Hepatocyte (in vitro differentiated cells): ENCODE results near the gene PCDH9. TPM values are rescaled to one million over a fixed set of nuclear protein-coding genes. Genes with fewer than 3 reads are reported as not detected.

Experiments used
- DNase-seq: peaks from one replicate; pipeline ENCODE4 v3.0.0-alpha.2; 2016; ENCODE audit warnings: low spot score
- H2AFZ ChIP-seq: fragments of 200-600 bp; sonication (generic); 2 replicates; pipeline ENCODE4 v1.6.0; 2016; ENCODE audit warnings: antibody characterized with exemption, mild to moderate bottlenecking
- H3K27ac ChIP-seq: fragments of 200-600 bp; sonication (generic); 2 replicates; pipeline ENCODE4 v1.5.1; 2016; ENCODE audit warnings: mild to moderate bottlenecking
- H3K27me3 ChIP-seq: fragments of 200-600 bp; sonication (generic); 2 replicates; pipeline ENCODE4 v1.6.1; 2016
- H3K36me3 ChIP-seq: fragments of 200-600 bp; sonication (generic); replicated peaks from 2 replicates; pipeline ENCODE4 v1.5.1; 2016; ENCODE audit warnings: low read depth; ENCODE audit not compliant: insufficient read depth
- H3K4me1 ChIP-seq: fragments of 200-600 bp; sonication (generic); 2 replicates; pipeline ENCODE4 v1.5.1; 2016; ENCODE audit warnings: mild to moderate bottlenecking, moderate library complexity; ENCODE audit not compliant: insufficient read depth
- H3K4me2 ChIP-seq: fragments of 200-600 bp; sonication (generic); 2 replicates; pipeline ENCODE4 v1.6.0; 2016
- H3K4me3 ChIP-seq: fragments of 200-600 bp; sonication (generic); 2 replicates; pipeline ENCODE4 v1.5.1; 2016; ENCODE audit warnings: mild to moderate bottlenecking
- H3K79me2 ChIP-seq: fragments of 200-600 bp; sonication (generic); 2 replicates; pipeline ENCODE4 v1.6.0; 2017; ENCODE audit warnings: mild to moderate bottlenecking
- H3K9me2 ChIP-seq: fragments of 200-600 bp; sonication (generic); replicated peaks from 2 replicates; pipeline ENCODE4 v1.6.0; 2017; ENCODE audit warnings: mild to moderate bottlenecking; ENCODE audit not compliant: insufficient read depth
- H3K9me3 ChIP-seq: fragments of 200-600 bp; sonication (generic); 2 replicates; pipeline ENCODE4 v1.5.1; 2016; ENCODE audit warnings: low read depth, mild to moderate bottlenecking
- H4K20me1 ChIP-seq: fragments of 200-600 bp; sonication (generic); 2 replicates; pipeline ENCODE4 v1.6.0; 2016; ENCODE audit warnings: mild to moderate bottlenecking; ENCODE audit not compliant: insufficient read depth, poor library complexity, severe bottlenecking
- CTCF ChIP-seq: fragments of 200-600 bp; sonication (generic); IDR thresholded peaks from 2 replicates; pipeline ENCODE4 v1.5.1; 2016; ENCODE audit warnings: antibody characterized with exemption, mild to moderate bottlenecking; ENCODE audit not compliant: poor library complexity
- EZH2 ChIP-seq: fragments of 200-600 bp; sonication (generic); IDR thresholded peaks from 2 replicates; pipeline ENCODE4 v1.6.1; 2016; ENCODE audit warnings: antibody characterized with exemption, mild to moderate bottlenecking, borderline replicate concordance
- EZH2phosphoT487 ChIP-seq: fragments of 200-600 bp; sonication (generic); IDR thresholded peaks from one replicate; pipeline ENCODE4 v1.6.1; 2018; ENCODE audit warnings: antibody characterized with exemption, mild to moderate bottlenecking, low read depth, moderate library complexity; ENCODE audit not compliant: unreplicated experiment, severe bottlenecking
- WGBS: methylation state at CpG from one replicate; pipeline ENCODE4 v1.1.6; 2016; ENCODE audit warnings: low lambda C conversion rate; ENCODE audit errors: missing lambda C conversion rate; 5-methylcytosine and 5-hydroxymethylcytosine counted together
- polyA plus RNA-seq: library from polyadenylated mRNA; unstranded; fragments of >200 nt; fragmentation: Nextera tagmentation; extraction: Ambion mirVana; gene quantifications from 2 replicates; pipeline ENCODE4 v1.2.1, GENCODE V29; 2016
- total RNA-seq: library from RNA; depleted of rRNA; stranded (reverse); fragments of >200 nt; gene quantifications from 2 replicates; pipeline ENCODE4 v1.2.3, GENCODE V29; 2014

The PCDH9 gene
- total and polyA plus RNA-seq, 2 experiments from 2014 or later = 6.9 to 15.0 TPM

- Histone ChIP-seq H3K4me3 (no peak overlapping the region), H3K36me3 (no peaks in the 10 kb centered on the region), H3K27ac (no peak overlapping the region), H3K4me2 (no peak overlapping the region), H4K20me1 (no peaks in the 10 kb centered on the region), H3K4me1 (no peaks in the 10 kb centered on the region), H2AFZ (no peak overlapping the region), H3K9me3 (no peaks in the 10 kb centered on the region), H3K79me2 (no peaks in the 10 kb centered on the region), H3K27me3 (no peaks in the 10 kb centered on the region), H3K9me2 (no peaks in the 10 kb centered on the region)
- 53% methylated on average over 5 of the region's 5 CpGs for WGBS
- TF ChIP-seq EZH2phosphoT487 = no peak
- no peak for TF ChIP-seq CTCF
- TF ChIP-seq EZH2 = no peak
- no peak for DNase-seq
These were observed 168.4 kb downstream of the PCDH9 start for GRCh38 chr13:67061750-67062149.

GRCh38 chr13:67052550-67053490 lies 177.3 kb downstream of the PCDH9 start:
- DNase-seq = no peak
- no peak for TF ChIP-seq EZH2
- TF ChIP-seq EZH2phosphoT487 = no peak
- TF ChIP-seq CTCF = no peak
- WGBS = 81% methylated on average over 8 of the region's 8 CpGs

GRCh38 chr13:67049744-67050143 lies 180.4 kb downstream of the PCDH9 start:
- no peaks in the 10 kb centered on the region for H3K9me3 ChIP-seq
- no peaks in the 10 kb centered on the region for H4K20me1 ChIP-seq
- H3K27ac ChIP-seq = no peak overlapping the region
- H3K4me3 ChIP-seq = no peak overlapping the region
- no peaks in the 10 kb centered on the region for H3K27me3 ChIP-seq
- WGBS = 66% methylated on average over 1 of the region's 1 CpG
- no peaks in the 10 kb centered on the region for H3K79me2 ChIP-seq
- no peak for DNase-seq
- H3K4me2 ChIP-seq = no peak overlapping the region
- no peak overlapping the region for H2AFZ ChIP-seq
- no peaks in the 10 kb centered on the region for H3K9me2 ChIP-seq
- no peak for TF ChIP-seq EZH2
- no peak for TF ChIP-seq EZH2phosphoT487
- no peak for TF ChIP-seq CTCF
- H3K4me1 ChIP-seq = peaks cover 14% of the 10 kb centered on the region
- H3K36me3 ChIP-seq = no peaks in the 10 kb centered on the region

More at GRCh38 chr13:67052550-67053490, 177.3 kb downstream of the PCDH9 start:
- Histone ChIP-seq H3K9me2 (no peaks in the 10 kb centered on the region), H3K36me3 (no peaks in the 10 kb centered on the region), H2AFZ (no peak overlapping the region), H3K4me2 (no peak overlapping the region), H3K27me3 (no peaks in the 10 kb centered on the region), H4K20me1 (no peaks in the 10 kb centered on the region), H3K9me3 (no peaks in the 10 kb centered on the region), H3K4me1 (peaks cover 11% of the 10 kb centered on the region), H3K79me2 (no peaks in the 10 kb centered on the region), H3K4me3 (no peak overlapping the region), H3K27ac (no peak overlapping the region)
